Hepatic stellate cell (primary cell): Measurements from ENCODE around the gene DUSP28.
"Not testable (repeated sequence)": the region's sequence is repeated elsewhere in the genome, so short reads cannot be mapped to it uniquely, and the experiment has no call there.

ENCODE experiments used
- DNase-seq: peaks from one replicate; pipeline ENCODE4 v3.0.0; 2011; ENCODE audit warnings: low spot score

DUSP28 gene

GRCh38 chr2:240560480-240561324, 545 bp downstream of the DUSP28 start:
- DNase-seq: peak; percentile 92

- peak; percentile 70 for DNase-seq
Observed at GRCh38 chr2:240561325-240561971, 1.3 kb downstream of the DUSP28 start.

GRCh38 chr2:240563231-240563630, 3.1 kb downstream of the DUSP28 start:
- not testable (repeated sequence) for DNase-seq

- no peak for DNase-seq
Observed at GRCh38 chr2:240563951-240564560, 3.9 kb downstream of the DUSP28 start.

GRCh38 chr2:240564561-240565332, 4.6 kb downstream of the DUSP28 start:
- no peak for DNase-seq

GRCh38 chr2:240565333-240566202, 5.4 kb downstream of the DUSP28 start:
- peak; percentile 70 for DNase-seq

- peak; percentile 77 for DNase-seq
Observed at GRCh38 chr2:240566203-240567136, 6.3 kb downstream of the DUSP28 start.

- DNase-seq: no peak
Observed at GRCh38 chr2:240567137-240567871, 7.1 kb downstream of the DUSP28 start.

GRCh38 chr2:240567872-240568677, 7.9 kb downstream of the DUSP28 start, which contains the start of gene RNPEPL1:
RNPEPL1 (plus strand) TSS chr2:240568484; CDS start chr2:240568587, 103 bp downstream.
- peak; percentile 61 for DNase-seq

- DNase-seq: peak; percentile 47
Observed at GRCh38 chr2:240568678-240569522, 8.7 kb downstream of the DUSP28 start.

- no peak for DNase-seq
Observed at GRCh38 chr2:240569523-240569997, 9.4 kb downstream of the DUSP28 start.

GRCh38 chr2:240569998-240570530, 9.9 kb downstream of the DUSP28 start:
- DNase-seq: no peak

- DNase-seq: no peak
Observed at GRCh38 chr2:240570531-240571313, 10.6 kb downstream of the DUSP28 start.

- no peak for DNase-seq
Observed at GRCh38 chr2:240571314-240571973, 11.3 kb downstream of the DUSP28 start.
